Activated CD4-positive, CD25-positive, alpha-beta regulatory T cell (primary cell): ENCODE measurements around the gene ZDHHC11.
"Not testable (repeated sequence)": the region's sequence is repeated elsewhere in the genome, so short reads cannot be mapped to it uniquely, and the experiment has no call there.

Source experiments
- DNase-seq, 4 experiments: peaks; one replicate each; lab custom pipeline; 2025; lab: John Stamatoyannopoulos, UW

Gene ZDHHC11

GRCh38 chr5:845031-845675 lies 5.6 kb downstream of the ZDHHC11 start:
- DNase-seq = not testable (repeated sequence)

- not testable (repeated sequence) for DNase-seq
Measured at GRCh38 chr5:844426-844825, 6.4 kb downstream of the ZDHHC11 start.

GRCh38 chr5:843926-844325 lies 6.9 kb downstream of the ZDHHC11 start:
- DNase-seq = not testable (repeated sequence)

- not testable (repeated sequence) for DNase-seq
Measured at GRCh38 chr5:843371-843770, 7.4 kb downstream of the ZDHHC11 start.

GRCh38 chr5:842402-843221 lies 8.2 kb downstream of the ZDHHC11 start:
- DNase-seq = not testable (repeated sequence)

GRCh38 chr5:841531-842401 lies 9.0 kb downstream of the ZDHHC11 start:
- not testable (repeated sequence) for DNase-seq

- not testable (repeated sequence) for DNase-seq
Measured at GRCh38 chr5:840974-841435, 9.8 kb downstream of the ZDHHC11 start.

- DNase-seq = not testable (repeated sequence)
Measured at GRCh38 chr5:840118-840973, 10.4 kb downstream of the ZDHHC11 start.

- DNase-seq = not testable (repeated sequence)
Measured at GRCh38 chr5:838431-838851, 12.3 kb downstream of the ZDHHC11 start.

GRCh38 chr5:837621-838121 lies 13.1 kb downstream of the ZDHHC11 start:
- DNase-seq = not testable (repeated sequence)

GRCh38 chr5:835933-836612 lies 14.7 kb downstream of the ZDHHC11 start:
- DNase-seq = not testable (repeated sequence)

GRCh38 chr5:834013-834412 lies 16.8 kb downstream of the ZDHHC11 start:
- not testable (repeated sequence) for DNase-seq

- DNase-seq = not testable (repeated sequence)
Measured at GRCh38 chr5:828194-828593, 22.6 kb downstream of the ZDHHC11 start.

- DNase-seq = not testable (repeated sequence)
Measured at GRCh38 chr5:825544-825943, 25.2 kb downstream of the ZDHHC11 start.

- no peak for DNase-seq
Measured at GRCh38 chr5:821504-821903, 29.3 kb downstream of the ZDHHC11 start.

- DNase-seq = no peak
Measured at GRCh38 chr5:820245-820644, 30.5 kb downstream of the ZDHHC11 start.

- no peak for DNase-seq
Measured at GRCh38 chr5:819078-819477, 31.7 kb downstream of the ZDHHC11 start.

- no peak for DNase-seq
Measured at GRCh38 chr5:816176-816575, 34.6 kb downstream of the ZDHHC11 start.

- DNase-seq = no peak
Measured at GRCh38 chr5:815449-815848, 35.3 kb downstream of the ZDHHC11 start.

- not testable (repeated sequence) for DNase-seq
Measured at GRCh38 chr5:813575-813974, 37.2 kb downstream of the ZDHHC11 start.
